ENCODE results near the gene OR4K2. TPM values are rescaled to one million over a fixed set of nuclear protein-coding genes. Genes with fewer than 3 reads are reported as not detected.
"Not testable (repeated sequence)": the region's sequence is repeated elsewhere in the genome, so short reads cannot be mapped to it uniquely, and the experiment has no call there.

The OR4K2 gene, protein sequence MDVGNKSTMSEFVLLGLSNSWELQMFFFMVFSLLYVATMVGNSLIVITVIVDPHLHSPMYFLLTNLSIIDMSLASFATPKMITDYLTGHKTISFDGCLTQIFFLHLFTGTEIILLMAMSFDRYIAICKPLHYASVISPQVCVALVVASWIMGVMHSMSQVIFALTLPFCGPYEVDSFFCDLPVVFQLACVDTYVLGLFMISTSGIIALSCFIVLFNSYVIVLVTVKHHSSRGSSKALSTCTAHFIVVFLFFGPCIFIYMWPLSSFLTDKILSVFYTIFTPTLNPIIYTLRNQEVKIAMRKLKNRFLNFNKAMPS
- not detected in 2 replicates for total RNA-seq

DNA sequence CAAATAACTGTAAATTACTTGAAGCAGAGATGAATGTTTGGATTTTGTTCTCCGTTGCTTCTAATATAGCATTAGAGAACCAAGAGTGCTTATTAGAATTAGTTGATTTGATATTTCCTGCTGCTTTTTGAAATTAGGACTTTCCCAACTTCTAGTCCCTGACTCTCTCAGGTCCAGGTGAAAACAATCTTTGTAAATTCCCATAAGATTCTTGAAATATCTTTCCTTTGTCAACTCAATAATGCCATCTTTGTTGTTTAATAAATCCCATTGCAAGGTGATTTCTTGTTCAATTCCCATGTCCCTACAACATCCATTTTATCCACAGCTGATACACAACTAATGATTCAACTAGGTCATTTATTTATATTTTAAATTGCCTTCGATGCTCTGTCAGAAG is at the start of gene OR4K2:
Gene OR4K2, plus strand, starts transcription at position 301 of the 400 bp plus-strand sequence. CDS start 1,126 bp downstream, outside the sequence.
- Histone ChIP-seq H3K27me3 (ENCODE audit: control insufficient read depth, insufficient read depth, low read length) (no peaks in the 10 kb centered on the region), H3K36me3 (ENCODE audit: control insufficient read depth, insufficient read depth, low read length) (no peaks in the 10 kb centered on the region), H3K4me3 (ENCODE audit: low read depth, low read length) (no peak within 1 kb of the TSS)
- FAIRE-seq (no peak), DNase-seq (ENCODE audit: low read depth) (no peak)
- TF ChIP-seq, protein P1, sequence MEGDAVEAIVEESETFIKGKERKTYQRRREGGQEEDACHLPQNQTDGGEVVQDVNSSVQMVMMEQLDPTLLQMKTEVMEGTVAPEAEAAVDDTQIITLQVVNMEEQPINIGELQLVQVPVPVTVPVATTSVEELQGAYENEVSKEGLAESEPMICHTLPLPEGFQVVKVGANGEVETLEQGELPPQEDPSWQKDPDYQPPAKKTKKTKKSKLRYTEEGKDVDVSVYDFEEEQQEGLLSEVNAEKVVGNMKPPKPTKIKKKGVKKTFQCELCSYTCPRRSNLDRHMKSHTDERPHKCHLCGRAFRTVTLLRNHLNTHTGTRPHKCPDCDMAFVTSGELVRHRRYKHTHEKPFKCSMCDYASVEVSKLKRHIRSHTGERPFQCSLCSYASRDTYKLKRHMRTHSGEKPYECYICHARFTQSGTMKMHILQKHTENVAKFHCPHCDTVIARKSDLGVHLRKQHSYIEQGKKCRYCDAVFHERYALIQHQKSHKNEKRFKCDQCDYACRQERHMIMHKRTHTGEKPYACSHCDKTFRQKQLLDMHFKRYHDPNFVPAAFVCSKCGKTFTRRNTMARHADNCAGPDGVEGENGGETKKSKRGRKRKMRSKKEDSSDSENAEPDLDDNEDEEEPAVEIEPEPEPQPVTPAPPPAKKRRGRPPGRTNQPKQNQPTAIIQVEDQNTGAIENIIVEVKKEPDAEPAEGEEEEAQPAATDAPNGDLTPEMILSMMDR (IDR thresholded peaks at IDR 0.05; ENCODE audit: insufficient read depth, low read length, severe bottlenecking), result no peak

DNA sequence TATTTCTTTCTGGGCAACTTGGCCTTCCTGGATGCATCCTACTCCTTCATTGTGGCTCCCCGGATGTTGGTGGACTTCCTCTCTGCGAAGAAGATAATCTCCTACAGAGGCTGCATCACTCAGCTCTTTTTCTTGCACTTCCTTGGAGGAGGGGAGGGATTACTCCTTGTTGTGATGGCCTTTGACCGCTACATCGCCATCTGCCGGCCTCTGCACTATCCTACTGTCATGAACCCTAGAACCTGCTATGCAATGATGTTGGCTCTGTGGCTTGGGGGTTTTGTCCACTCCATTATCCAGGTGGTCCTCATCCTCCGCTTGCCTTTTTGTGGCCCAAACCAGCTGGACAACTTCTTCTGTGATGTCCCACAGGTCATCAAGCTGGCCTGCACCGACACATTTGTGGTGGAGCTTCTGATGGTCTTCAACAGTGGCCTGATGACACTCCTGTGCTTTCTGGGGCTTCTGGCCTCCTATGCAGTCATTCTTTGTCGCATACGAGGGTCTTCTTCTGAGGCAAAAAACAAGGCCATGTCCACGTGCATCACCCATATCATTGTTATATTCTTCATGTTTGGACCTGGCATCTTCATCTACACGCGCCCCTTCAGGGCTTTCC is 47.2 kb upstream of the OR4K2 start:
- H3K4me3 ChIP-seq (ENCODE audit: low read depth, low read length); H3K27me3 ChIP-seq (ENCODE audit: control insufficient read depth, insufficient read depth, low read length); H3K36me3 ChIP-seq (ENCODE audit: control insufficient read depth, insufficient read depth, low read length); FAIRE-seq; DNase-seq (ENCODE audit: low read depth): not testable (repeated sequence)

DNA sequence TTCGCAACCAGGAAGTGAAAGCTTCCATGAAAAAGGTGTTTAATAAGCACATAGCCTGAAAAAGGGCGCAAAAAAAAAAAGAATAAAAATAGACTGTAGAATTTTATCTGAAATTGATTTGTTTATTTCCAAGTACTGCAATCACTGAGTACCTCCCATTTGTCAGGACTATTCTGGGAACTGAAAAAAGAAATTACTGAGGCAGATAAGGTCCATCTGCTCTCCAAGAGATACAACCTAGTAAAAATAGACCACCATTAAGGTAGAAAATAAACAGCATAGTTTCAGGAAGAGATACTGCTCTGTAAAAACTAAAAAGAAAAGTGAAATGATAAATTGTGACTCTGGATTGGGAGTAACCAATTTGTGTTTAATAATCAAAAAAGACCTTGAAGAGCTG is 46.6 kb upstream of the OR4K2 start:
- H3K27me3 ChIP-seq (ENCODE audit: control insufficient read depth, insufficient read depth, low read length), result no peaks in the 10 kb centered on the region
- no peak for FAIRE-seq

DNA sequence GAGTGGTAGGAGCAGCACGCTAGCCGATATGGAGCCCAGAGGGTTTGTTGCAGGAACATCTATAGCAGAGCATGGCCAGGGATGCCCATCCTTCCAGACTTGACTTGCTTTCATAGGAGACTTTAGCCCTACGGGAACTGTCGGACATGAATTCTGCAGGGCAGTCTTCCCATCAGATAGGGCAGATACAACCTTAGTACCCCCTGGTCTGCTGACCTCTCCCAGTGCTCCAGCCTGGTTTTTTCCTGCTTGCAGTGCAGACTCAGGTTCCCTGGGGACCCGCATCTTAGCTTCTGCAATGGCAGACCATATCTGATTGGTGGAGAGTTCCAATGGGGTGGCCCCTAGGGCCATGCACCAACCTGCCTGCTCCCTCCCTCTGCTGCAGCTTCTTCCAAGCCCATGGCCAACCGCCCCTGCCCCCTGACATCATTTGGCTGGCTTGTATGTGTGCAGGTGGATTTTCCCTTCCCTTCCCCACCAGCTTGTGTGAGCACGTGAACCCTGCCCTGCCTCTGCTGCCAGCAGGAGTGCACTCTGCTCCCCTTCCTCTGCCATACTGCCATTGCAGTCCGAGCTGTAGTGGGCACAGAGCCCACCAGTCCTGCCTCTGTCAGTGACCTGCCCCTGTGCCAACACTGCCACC is 40.6 kb upstream of the OR4K2 start:
- not testable (repeated sequence) for H3K36me3 ChIP-seq (ENCODE audit: control insufficient read depth, insufficient read depth, low read length); DNase-seq (ENCODE audit: low read depth); H3K4me3 ChIP-seq (ENCODE audit: low read depth, low read length); H3K27me3 ChIP-seq (ENCODE audit: control insufficient read depth, insufficient read depth, low read length)
- FAIRE-seq, result peak; percentile 99

More for the DNA sequence above, 46.6 kb upstream of the OR4K2 start:
- DNase-seq (ENCODE audit: low read depth), result no peak
- H3K4me3 ChIP-seq (ENCODE audit: low read depth, low read length), result no peak overlapping the region
- H3K36me3 ChIP-seq (ENCODE audit: control insufficient read depth, insufficient read depth, low read length), result no peaks in the 10 kb centered on the region
- TF ChIP-seq, protein P1 (IDR thresholded peaks at IDR 0.05; ENCODE audit: insufficient read depth, low read length, severe bottlenecking), result no peak

DNA sequence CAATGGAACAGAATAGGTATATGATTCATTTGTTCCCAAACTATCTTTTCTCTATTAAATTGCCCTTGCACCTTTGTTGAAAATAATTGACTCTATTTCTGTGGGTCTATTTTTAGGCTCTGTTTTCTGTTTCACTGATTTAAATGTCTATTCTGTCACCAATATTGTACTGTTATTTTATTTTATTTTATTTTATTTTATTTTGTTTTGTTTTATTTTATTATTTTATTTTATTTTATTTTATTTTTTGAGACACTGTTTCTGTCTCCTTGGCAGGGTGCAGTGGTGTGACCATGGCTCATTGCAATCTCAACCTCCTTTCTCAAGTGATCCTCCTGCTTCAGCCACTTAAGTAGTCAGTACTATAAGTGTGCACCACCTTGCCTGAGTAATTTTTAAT is 36.5 kb upstream of the OR4K2 start:
- no peak for FAIRE-seq
- Histone ChIP-seq H3K4me3 (ENCODE audit: low read depth, low read length) (no peak overlapping the region), H3K27me3 (ENCODE audit: control insufficient read depth, insufficient read depth, low read length) (no peaks in the 10 kb centered on the region), H3K36me3 (ENCODE audit: control insufficient read depth, insufficient read depth, low read length) (no peaks in the 10 kb centered on the region)
- TF ChIP-seq, protein P1 (IDR thresholded peaks at IDR 0.05; ENCODE audit: insufficient read depth, low read length, severe bottlenecking), result no peak
- no peak for DNase-seq (ENCODE audit: low read depth)

DNA sequence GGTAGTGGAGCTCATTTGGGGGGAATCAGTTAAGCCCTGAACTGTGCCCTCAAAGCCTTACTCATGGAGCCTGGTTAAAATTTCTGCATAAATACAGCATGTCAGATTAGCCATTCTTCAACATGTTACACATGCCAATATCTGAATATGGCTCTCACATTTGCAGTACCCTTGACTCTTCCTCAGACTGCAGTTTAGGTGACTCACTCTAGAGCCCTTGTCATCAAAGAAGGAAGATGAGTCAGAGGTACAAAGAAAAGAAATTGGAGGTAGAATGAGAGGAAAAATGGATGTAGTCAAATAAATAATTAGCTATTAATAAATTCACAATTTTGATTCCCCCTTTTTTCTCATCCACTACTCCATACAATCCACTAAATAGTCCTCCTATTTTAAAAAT is 23.6 kb upstream of the OR4K2 start:
- no peak overlapping the region for H3K4me3 ChIP-seq (ENCODE audit: low read depth, low read length)
- H3K27me3 ChIP-seq (ENCODE audit: control insufficient read depth, insufficient read depth, low read length), result no peaks in the 10 kb centered on the region
- FAIRE-seq (no peak), DNase-seq (ENCODE audit: low read depth) (peak; percentile 23)
- TF ChIP-seq, protein P1 (IDR thresholded peaks at IDR 0.05; ENCODE audit: insufficient read depth, low read length, severe bottlenecking), result no peak
- H3K36me3 ChIP-seq (ENCODE audit: control insufficient read depth, insufficient read depth, low read length), result no peaks in the 10 kb centered on the region

DNA sequence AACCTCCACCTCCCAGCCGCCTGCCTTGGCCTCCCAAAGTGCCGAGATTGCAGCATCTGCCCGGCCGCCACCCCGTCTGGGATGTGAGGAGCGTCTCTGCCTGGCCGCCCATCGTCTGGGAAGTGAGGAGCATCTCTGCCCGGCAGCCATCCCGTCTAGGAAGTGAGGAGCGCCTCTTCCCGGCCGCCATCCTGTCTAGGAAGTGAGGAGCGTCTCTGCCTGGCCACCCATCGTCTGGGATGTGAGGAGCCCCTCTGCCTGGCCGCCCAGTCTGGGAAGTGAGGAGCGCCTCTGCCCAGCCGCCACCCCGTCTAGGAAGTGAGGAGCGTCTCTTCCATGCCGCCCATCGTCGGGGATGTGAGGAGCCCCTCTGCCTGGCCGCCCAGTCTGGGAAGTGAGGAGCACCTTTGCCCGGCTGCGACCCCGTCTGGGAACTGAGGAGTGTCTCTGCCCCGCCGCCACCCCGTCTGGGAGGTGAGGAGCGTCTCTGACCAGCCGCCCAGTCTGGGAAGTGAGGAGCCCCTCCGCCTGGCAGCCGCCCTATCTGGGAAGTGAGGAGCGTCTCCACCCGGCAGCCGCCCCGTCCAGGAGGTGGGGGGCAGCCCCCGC is 8.8 kb upstream of the OR4K2 start:
- not testable (repeated sequence) for DNase-seq (ENCODE audit: low read depth); FAIRE-seq; H3K36me3 ChIP-seq (ENCODE audit: control insufficient read depth, insufficient read depth, low read length); H3K4me3 ChIP-seq (ENCODE audit: low read depth, low read length); H3K27me3 ChIP-seq (ENCODE audit: control insufficient read depth, insufficient read depth, low read length)
